Epidermal melanocyte (primary cell): ENCODE measurements around the gene SECTM1.

Source experiments
- DNase-seq: peaks from one replicate; pipeline ENCODE4 v3.0.0; 2011; ENCODE audit warnings: low spot score; ENCODE audit not compliant: insufficient read length

Gene SECTM1

DNA sequence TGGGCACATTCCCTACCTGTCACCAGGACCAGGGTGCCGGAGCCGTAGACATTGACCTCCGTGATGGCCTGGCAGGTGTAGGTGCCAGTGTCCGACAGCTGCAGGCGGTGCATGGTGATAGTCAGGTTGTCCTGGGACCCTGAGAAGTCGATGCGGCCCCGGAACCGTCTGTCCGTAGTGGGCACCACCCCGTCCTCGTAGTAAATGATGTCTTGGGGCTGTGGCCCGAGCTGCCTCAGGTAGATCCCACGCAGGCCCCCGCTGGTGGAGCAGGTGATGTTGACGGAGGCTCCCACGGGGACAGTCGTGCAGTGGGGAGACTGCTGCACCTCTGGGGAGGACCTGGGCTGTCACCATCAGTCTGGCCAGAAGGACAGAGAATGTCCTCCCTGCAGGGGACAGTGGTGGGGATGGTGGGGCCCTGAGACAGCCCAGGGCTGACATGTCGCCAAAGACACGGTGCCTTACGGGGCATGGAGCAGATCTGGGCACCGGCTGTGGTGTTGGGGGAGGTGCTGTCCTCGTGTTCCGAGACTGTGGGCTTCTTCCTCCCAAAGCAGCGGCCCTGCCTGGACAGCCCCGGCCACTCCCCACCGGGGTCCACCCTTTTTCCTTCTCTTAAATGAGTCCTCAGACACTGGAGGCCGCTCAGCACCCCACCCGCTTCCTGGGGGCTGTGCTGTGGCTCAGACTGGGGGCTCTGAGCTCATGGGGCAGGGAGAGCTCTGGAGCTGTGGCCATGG lies 16.7 kb downstream of the SECTM1 start:
- DNase-seq, result no peak

DNA sequence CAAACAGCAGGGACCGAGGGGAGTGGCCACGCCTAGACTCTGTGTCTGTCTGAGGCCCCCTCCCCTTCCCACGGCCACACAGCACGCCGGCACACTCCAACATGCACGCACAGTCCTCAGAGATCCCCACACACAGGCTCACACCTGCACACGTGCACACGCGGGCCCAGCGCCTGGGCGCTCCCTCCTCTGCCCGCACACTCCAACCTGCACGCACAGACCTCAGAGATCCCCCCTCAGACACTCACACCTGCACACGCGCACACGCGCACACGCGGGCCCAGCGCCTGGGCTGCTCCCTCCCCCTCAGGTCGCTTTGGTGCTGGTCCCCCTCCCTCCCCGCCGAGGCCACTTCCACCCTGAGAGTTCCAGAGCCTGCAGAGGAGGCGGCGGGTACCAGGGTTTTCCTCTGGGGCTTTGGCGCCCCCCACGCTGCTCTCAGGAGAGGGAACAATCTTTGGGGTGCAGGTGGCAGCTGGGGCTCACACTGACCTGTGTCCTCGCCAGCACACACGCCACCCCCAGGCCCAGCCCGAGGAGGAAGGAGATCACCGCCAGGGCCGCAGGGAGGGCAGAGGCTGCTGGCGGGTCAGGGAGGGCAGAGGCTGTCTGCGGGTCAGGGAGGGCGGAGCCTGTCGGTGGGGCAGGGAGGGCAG lies 17.7 kb downstream of the SECTM1 start:
- DNase-seq, result no peak

DNA sequence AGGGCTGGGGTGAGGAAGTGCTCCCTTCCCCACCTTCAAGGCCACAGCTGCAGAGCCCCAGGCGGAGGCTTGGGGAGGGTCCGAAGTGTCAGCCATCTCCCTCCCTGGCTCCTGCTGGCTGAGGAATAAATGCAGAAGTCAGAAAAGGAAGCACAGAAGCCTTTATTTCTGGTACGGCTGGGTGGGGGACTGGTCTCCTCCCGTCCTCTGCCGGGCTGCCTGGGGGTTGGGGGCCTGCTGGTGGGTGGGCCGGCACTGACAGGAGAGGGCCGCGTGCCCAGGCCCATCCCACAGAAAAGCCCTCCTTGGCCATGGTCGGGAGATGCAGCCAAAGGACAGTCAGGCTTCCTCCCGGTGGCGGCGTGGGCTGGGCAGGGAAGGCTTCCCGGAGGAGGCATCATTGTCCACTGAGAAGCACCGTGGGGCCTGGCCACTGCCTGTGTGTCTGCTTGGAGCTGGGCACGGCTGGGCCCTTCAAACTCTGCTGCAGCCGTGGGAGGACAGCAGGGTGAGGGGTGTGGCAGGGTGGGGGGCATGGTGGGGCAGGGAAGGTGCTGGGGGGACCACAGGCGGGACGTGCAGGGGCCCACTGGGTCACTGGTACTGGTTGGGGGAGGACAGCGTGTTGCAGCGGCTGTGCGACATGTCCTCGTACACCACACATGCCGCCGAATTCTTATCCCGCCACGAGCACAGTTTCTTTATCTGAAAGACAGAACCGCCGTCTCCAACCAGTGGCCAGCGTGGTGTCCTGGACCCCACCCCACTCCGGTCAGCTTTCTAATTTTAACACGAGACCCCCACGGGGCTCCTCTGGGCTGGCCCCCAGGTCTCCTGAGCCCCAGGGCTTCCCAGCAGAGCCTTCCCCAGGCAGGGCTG lies 18.6 kb downstream of the SECTM1 start:
- no peak for DNase-seq

DNA sequence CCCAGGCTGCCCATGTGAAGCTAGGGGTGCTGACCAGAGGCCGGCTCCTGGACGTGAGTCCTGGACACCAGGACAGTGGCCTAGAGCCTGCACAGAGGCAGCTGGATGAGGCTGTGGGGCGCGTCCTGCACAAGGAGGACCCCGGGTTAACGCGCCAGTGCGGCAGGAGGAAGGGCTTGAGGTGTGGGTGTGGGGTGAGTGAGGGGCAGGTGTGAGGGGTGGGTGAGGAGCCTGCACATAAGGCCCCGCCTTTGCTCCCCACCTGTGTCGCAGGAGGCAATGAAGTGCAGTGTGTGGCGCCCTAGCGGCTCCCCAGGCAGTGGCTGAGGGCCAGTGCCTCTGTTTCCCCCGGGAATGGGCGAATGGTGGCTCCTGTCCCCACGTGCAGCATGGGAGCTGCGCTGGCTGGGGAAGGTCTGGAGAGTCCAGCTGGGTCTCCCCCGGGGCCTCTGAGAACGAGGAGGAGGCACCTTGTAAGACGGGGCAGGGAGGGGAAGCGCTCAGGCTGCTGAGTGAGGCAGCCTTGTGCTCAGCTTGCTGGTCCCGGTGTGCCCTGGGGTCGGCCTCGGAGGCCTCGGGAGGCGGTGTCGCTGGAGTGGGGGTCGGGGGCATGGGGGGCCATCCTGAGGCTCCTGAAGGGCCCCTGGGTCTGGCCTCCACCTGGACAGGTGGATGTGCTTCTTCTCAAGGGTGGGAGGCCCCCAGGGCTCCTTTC lies 19.4 kb downstream of the SECTM1 start:
- DNase-seq, result no peak

DNA sequence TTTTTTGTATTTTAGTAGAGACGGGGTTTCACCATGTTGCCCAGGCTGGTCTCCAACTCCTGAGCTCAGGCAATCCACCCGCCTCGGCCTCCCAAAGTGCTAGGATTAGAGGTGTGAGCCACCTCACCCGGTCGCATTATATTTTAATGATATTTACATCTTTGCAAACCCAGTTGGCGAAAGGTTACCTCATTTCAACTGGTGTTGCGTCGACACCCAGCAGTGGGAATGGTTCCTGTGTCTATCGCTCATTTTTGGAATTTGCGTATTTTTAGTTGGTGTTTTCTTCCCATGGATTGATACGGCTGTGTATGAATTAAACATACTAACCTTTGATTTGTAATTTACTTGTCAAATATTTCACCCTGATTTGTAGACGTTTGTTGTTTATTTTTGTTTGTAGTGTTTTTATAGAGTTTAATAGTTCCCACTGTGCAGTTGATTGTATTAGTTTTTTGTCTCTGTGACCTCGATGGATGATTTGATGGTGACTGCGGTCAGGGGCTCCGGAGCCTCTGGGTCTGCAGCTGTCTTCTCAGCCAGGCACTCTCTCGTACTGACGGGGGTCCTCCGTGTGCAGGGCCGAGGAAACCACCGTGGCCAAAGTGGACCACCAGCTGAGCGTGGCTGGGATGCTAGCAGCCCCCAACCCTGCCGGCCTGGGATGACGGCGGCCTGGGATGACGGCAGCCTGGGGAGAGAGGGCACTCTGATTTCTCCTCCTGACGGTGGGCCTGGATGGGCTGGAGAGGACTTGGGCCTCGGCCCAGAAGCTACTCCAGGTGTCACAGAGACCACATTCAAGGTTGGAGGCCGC lies 20.2 kb downstream of the SECTM1 start:
- no peak for DNase-seq

DNA sequence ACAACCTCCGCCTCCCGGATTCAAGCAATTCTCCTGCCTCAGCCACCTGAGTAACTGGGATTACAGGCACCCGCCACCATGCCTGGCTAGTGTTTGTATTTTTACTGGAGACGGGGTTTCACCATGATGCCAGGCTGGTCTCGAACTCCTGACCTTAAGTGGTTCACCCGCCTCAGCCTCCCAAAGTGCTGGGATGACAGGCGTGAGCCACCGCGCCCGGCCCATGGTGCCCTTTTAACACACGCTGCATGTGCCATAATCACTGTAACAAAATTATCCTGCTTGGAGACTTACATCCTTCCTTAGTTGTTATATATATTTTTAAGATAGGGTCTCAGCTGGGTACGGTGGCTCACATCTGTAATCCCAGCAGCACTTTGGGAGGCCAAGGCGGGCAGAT lies 21.6 kb downstream of the SECTM1 start:
- no peak for DNase-seq

DNA sequence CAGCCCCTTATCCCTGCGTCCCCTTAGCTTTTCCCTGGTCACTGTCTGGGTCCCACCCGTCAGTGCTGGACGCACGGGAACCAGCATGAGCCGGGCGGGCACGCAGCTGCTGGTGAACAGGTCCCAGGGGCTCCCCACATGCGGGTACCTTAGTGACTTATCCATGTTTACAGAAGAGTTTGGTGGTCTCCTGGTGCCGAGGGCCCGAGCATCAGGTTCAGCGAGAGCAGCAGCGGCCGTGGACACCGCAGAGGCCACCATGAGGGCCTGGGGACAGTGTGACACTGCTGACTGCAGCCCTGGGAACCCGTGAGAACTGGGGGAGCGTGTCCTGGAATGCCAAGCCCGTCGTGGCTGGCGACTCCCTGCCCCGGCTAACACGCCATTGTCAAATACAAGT lies 22.7 kb downstream of the SECTM1 start:
- no peak for DNase-seq

DNA sequence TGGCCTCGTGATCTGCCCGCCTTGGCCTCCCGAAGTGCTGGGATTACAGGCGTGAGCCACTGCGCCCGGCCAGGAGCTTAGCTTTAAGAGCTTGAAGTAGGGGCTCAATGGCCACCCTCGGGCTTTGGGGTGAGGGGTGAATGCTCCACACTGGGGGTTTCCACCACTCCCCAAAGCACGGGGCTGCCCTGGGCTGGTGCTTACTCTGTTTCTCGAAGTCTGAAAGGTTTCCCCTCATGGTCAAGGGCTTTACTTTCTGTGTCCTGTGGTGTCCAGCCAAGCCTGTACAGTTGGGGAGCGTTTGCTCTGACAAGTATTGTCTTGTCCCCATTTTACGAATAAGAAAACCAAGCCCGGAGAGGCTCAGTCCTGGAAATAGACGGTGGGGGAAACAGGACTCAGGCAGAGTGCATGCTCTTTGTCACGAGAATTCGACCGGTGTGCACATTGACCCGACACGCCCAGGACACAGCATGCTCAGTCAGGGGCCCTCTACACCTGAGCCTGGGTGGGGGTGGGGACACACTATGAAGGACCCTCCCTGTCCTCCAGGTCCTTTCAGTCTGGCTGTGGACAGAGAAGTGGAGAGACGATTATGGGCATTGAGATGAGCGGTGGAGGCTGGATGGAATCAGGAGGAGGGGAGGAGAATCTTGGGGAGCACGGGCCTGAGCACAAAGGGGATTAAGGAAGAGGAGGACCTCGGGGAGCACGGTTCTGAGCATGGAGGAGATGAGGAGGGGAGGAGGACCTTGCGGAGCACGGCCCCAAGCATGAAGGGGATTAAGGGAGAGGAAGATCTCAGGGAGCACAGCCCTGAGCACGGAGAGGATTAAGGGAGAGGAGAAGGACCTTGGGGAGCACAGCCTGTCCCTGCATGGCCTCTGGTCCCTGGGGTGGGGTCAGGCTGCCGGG lies 23.7 kb downstream of the SECTM1 start:
- DNase-seq, result no peak

DNA sequence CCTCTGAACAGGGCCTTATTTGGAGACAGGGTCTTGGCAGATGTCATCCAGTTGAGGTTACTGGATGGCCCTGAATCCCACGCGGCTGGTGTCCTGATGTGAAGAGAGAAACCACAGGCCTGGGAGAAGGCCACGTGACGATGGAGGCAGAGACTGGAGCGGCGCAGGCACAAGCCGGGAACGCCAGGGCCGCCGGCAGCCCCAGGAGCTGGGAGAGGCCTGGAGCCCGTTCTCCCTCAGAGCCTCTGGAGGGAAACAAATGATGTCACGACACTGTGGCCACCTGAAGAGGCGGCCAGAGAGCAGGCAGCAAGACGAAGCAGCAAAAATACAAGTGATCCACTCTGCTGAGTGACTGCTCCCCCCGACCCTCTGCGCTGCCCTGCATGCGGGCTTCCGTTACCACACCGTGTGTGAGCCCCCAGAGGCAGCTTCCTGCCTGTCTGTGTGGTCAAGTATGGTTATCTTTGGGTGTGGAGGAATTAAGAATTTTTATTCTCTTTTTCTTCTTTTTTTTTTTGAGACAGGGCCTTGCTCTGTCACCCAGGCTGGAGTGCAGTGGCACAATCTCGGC lies 27.8 kb downstream of the SECTM1 start:
- no peak for DNase-seq

DNA sequence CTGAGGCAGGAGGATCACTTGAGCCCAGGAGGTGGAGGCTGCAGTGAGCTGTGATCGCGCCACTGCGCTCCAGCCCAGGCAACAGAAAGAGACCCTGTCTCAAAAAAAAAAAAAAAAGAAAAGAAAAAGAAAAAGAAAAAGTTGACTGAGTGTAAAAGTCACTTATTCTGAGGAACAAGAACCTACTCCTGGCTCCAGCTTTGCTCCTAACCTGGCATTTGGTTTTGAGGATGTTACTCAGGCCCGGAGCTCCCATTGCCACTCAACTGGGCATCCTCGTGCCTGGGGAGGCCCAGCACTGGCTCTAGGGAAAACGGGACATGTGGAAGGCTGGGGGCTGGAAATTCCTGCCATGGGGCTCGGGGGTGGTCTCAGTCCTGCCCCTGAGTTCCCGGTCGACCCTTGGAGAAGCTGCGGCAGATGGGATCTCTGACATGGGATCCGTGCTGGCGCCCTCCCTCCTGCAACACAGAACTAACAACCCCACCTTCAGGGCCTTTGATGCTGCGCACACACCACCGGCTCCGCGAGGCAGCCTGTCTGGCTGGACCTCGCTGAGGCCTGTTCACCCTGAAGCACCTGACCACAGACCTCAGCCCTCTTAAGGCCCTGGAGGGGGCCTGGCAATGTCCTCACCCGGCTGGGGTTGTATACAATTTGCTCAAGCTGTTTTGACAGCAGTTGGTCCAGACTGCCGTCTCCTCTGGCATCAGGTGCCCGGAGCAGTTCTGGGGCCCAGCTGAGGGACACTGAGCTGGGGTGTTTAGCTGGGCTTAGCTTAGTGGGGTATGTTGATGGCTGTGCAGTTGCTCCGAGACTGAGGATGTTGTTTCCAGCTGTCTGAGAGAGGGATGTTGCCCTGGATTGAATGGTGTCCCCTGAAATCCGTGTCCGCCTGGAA lies 28.5 kb downstream of the SECTM1 start:
- no peak for DNase-seq

DNA sequence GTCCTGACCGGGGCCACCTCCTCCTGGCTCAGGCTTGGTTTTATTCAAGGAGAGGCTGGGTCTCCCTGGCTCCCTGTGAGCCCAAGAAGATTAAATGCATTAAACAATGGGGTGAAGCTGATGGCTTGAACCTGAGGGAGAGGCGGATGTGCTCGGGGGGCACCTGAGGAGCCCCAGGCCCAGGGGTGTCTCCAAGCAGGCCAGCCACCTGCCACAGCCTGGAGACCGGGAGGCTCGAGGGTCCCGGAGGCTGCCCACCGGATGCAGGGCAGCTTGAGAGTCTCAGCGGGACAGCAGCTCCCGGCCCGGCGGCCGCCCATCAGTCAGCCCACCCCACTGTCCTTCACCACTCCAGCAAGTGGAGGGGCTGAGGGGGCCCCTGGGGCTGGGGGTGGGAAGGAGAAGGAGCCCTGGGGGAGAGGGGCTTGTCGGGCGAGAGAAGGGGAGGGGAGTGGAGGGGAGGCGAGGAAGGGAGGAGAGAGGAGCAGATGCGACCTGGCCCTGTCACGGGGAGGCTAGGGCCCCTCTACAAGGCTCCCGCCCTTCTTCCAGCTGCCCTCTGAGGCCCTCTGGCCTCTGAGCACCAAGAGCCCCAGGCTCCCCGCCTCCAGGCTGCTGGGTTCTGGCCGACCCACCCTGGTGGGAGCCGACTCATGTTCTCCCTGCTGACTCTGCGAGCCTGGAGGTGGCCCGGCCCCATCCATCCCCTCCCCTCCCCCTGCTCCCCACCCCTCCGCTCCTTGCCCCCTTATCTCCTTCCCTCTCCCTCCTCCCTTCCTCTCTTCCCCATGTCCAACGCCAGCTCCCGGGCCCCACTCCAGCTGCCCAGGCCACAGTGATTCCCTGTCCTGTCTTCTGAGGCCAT lies 29.4 kb downstream of the SECTM1 start:
- DNase-seq, result no peak

DNA sequence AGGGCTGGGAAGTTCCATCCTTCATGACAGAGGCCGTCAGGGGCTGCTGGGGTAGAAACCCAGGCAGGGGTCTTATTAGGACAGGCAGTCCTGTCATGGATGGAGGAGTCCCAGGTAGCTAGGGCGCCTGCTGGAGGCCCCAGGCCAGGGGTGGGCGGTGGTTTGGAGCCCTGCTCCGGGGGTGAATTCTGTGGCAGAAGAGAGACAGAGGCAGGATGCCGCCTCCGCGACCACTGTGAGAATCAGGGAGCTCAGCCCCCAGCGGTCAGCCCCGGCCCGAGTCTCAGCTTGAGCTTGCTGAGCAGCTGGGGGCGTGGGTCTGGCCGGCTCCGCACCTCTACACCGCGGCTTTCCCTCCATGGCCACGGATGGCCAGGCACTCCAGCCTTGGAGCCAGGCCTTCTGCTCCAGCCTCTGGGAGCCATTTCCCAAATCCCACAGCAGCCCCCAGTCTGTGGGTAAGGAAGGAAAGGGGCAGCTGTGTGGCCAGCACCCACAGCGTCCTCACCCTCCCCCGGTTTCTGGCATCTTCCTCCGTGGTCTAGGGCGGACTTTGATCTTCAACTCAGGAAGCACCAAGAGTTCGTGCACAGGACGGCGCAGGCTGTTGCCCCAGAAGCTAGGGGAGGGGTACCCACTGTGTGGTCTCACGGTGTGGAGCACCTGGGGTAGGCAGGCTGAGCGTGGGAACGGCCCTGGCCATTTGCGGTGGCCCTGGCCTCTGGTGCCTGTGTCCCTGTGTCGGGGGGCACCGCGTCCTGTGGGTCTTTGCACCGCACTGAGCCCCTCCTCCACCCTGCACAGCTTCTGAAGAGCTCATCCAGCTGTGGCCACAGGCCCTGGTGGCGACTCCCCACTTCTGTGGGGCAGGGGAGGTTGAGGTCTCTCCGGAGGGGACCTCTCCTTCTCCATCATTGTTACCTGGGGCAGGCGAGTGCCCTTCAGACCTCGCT lies 30.3 kb downstream of the SECTM1 start:
- DNase-seq, result no peak

DNA sequence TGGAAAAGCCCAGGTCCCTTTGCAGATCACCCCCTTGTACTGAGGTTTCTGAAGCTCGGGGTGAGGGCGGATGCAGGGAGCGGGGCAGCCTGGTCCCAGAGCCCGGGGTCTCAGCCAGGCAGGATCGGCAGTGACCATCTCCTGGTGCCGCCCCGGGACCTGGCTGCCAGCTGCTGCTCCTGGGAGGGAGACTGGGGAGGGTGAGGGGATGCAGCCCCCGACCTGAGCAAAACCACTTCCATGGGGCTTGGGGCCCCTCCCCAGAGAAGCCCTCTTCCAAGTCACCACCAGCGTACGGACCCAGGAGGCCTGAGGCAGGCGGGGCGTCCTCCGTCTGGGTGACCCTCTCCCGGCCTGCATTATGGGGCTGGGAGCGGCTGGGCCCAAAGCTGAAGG lies 31.0 kb downstream of the SECTM1 start:
- no peak for DNase-seq

DNA sequence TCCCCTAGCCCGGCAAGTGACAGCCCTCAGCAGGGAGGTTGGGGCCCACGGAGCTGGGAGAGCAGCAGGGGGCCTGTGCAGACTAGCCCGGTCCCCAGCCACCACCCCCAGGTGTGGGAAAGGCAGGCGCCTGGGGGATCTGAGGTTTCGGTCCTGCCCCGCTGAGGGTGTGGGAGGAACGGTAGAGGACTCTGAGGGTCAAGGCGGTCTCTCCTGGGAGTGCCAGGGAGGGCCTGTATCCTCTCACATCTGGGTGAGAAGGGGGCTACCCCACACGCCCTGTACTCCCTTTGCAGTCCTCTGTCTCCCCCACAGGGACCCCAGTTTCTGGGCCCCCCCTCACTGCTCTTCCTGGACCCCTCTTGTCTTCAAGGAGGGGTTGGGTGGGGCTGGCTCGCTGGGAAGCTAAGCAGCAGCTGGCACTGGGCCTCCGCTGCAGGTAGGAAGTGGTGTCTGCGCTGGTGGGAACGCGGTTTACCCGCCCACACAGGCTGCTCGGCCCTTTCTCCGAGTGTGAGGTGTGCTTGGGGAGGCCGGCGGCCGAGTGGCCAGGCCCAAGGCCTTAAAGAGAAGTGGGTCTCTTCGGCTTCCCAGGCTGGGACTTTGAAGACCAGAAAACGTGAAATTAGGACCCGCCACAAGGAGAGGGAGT lies 31.5 kb downstream of the SECTM1 start:
- DNase-seq, result no peak

DNA sequence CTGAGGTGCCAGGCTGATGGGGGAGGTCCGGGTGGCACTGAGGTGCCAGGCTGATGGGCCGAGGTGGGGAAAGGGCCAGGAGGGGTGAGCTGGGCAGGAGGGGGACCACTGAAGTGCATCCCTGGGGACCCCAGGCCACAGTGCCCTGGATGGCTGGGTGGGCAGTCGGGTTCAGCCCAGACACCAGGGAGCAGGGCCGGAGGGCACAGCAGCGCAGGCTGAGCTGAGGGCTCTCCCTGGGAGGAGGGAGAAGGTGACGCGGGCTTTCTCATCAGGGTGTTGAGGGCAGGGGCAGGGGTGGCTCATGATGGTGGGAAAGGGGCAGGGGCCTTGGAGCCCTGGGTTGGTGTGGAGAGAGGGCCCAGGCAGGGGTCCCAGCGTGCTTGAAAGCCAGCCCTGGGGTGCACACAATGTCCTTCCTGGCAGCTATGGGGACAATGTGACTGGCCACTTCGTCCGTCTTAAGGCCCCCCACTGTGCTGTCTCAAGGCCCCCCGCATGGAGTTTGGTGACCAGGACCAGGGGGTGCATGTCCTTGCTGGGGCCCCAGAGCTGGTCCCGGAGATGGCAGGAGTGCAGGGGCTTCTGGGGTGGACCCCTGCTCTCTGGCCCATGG lies 32.2 kb downstream of the SECTM1 start:
- DNase-seq, result no peak
